Gastroesophageal sphincter (tissue), 3 donors: ENCODE data around the gene XBP1.

Experiments
- EP300 ChIP-seq: sonication (generic); formaldehyde crosslinking; IDR thresholded peaks from one replicate; pipeline ENCODE4 v1.6.1; 2017; ENCODE audit warnings: antibody characterized with exemption, mild to moderate bottlenecking
- TF ChIP-seq, protein P1 (sequence below), 4 experiments: fragments of 200-600 bp in 2 of 4; fragments of 450-650 bp in 2 of 4; sonication (generic) in 1 of 4; IDR thresholded peaks; one replicate each; pipeline ENCODE4 v1.5.1; 2017 to 2019; ENCODE audit warnings: antibody characterized with exemption in 4 of 4, mild to moderate bottlenecking in 2 of 4, moderate library complexity in 2 of 4

DNA sequence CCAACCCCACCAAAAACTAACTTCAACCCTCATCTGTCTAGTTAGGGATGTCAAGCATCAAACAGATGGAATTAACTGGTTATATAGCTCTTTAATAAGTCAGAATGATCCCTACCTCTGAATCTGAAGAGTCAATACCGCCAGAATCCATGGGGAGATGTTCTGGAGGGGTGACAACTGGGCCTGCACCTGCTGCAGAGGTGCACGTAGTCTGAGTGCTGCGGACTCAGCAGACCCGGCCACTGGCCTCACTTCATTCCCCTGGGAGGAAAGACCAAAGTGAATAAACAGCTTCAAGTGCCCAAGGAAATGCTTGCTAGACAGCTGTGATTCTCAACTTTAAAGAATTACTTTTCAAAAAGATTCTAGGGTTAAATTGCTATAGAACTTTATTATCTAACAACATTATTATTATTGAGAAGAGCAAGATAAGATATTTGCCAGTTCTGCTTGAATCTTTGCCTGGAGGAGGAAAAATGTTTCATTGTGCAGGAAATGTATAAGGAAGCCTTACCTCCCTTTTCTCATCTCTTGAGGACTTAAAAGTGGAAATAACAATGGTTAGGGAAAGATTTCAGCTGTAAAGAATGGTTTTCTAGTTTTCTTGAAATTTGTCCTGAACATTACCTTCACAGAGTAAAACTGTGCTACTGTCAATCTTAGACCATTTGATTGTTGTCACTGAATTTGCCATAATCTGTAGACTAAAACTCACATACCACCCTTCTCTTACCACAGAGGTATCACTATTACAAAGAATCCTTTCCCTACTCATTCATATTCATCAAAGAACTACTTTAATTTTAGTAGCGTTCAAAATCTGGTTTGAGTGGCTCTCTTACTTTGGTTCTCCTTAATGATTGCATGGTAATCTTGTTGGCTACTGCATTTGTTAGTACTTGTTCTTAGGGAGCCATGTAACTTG lies 4.2 kb downstream of the XBP1 start:
- TF ChIP-seq, protein P1, sequence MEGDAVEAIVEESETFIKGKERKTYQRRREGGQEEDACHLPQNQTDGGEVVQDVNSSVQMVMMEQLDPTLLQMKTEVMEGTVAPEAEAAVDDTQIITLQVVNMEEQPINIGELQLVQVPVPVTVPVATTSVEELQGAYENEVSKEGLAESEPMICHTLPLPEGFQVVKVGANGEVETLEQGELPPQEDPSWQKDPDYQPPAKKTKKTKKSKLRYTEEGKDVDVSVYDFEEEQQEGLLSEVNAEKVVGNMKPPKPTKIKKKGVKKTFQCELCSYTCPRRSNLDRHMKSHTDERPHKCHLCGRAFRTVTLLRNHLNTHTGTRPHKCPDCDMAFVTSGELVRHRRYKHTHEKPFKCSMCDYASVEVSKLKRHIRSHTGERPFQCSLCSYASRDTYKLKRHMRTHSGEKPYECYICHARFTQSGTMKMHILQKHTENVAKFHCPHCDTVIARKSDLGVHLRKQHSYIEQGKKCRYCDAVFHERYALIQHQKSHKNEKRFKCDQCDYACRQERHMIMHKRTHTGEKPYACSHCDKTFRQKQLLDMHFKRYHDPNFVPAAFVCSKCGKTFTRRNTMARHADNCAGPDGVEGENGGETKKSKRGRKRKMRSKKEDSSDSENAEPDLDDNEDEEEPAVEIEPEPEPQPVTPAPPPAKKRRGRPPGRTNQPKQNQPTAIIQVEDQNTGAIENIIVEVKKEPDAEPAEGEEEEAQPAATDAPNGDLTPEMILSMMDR (IDR thresholded peaks at IDR 0.05), result no peak
- TF ChIP-seq EP300, result no peak
